Frontal cortex (tissue), 4 donors: Measurements from ENCODE around the gene MAPK11. TPM values are rescaled to one million over a fixed set of nuclear protein-coding genes. Genes with fewer than 3 reads are reported as not detected.

Source experiments
- DNase-seq, 2 donors: peaks; one replicate each; pipeline ENCODE4 v3.0.0; 2012; ENCODE audit warnings: low spot score in 2 of 2
- FAIRE-seq: peaks from 2 replicates; lab custom pipeline; 2012; peaks lifted over from hg19 to GRCh38; lab: Jason Lieb, UNC
- total RNA-seq: library from RNA; depleted of rRNA; stranded (reverse); fragments of >200 nt; gene quantifications from one replicate; pipeline ENCODE4 v1.2.3, GENCODE V29; 2014
- donor health status: control.
- donor health status: control.
- donor health status: control.

MAPK11 gene
- total RNA-seq: 16.3 TPM

DNA sequence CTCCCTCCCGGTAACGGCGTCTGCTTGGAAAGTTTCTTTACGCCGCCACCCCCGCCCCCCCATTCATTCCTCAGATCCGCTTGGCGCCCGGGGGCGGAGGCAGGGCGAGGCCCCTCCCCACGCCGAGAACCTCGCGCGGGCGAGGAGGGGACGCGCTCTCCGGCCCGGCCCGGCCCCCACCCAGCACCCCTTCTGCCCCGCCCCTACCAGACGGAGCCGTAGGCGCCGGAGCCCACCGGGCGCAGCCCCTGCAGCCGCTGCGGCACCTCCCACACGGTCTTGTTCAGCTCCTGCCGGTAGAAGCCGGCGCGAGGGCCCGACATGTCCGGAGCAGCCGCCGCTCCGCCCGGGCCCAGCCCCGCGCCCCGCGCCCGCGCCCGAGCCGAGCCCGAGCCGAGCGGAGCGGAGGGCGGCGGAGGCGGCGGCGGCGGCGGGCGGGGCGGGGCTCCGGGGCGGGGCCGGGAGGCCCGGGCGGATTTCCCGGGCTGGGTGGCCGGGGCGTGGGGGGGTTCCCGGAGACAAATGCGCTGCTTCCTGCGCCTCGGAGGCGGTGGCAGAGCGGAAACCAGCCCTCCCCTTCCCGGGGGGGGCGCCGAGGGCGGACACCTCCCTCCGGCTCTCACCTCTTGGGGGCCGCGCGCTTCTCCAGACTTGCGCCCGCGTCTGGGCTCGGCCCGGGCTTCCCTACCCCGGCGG, at the start of gene MAPK11:
Gene MAPK11, minus strand, starts transcription at position 411 of the 696 bp plus-strand sequence. Its CDS starts 88 bp downstream, at position 323.
- no peak for FAIRE-seq

GRCh38 chr22:50319503-50319951, 49.3 kb upstream of the MAPK11 start:
- DNase-seq: no peak
- no peak for FAIRE-seq

More for the DNA sequence above, at the start of gene MAPK11:
- DNase-seq: peak; percentile 71 to 77

GRCh38 chr22:50318698-50319411, 48.7 kb upstream of the MAPK11 start:
- FAIRE-seq: no peak
- DNase-seq: no peak

- DNase-seq: no peak
- FAIRE-seq: no peak
Measured at GRCh38 chr22:50318356-50318697, 48.1 kb upstream of the MAPK11 start.

DNA sequence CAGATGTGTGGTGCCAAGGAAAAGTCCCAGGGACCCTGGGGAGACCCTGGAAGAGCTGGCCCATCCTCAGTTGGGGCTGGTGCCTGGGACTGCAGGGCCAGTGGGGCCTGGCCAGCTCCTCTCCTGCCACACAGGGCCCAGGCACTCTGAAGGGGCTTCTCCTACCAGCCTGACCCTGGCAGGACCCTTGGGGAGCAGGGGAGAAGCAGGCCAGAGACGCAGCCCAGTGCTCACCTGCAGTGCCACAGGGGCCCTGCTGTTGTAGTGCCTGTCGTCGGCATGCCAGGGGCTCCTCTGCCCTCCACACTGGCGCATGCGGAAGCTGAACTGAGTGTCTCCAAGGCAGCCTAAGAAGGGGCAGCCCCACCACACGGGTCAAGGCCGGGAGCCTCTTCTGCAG, 47.5 kb upstream of the MAPK11 start:
- FAIRE-seq (no peak), DNase-seq (no peak)

GRCh38 chr22:50317178-50317577, 47.0 kb upstream of the MAPK11 start:
- DNase-seq (no peak), FAIRE-seq (no peak)

- FAIRE-seq (no peak), DNase-seq (no peak)
Measured at GRCh38 chr22:50316114-50317065, 46.2 kb upstream of the MAPK11 start.

GRCh38 chr22:50315289-50316113, 45.3 kb upstream of the MAPK11 start:
- FAIRE-seq (no peak), DNase-seq (no peak)

- DNase-seq (no peak), FAIRE-seq (no peak)
Measured at GRCh38 chr22:50314455-50315288, 44.5 kb upstream of the MAPK11 start.

GRCh38 chr22:50314081-50314454, 43.9 kb upstream of the MAPK11 start:
- FAIRE-seq (no peak), DNase-seq (no peak)

- DNase-seq (no peak), FAIRE-seq (no peak)
Measured at GRCh38 chr22:50313600-50313999, 43.4 kb upstream of the MAPK11 start.

GRCh38 chr22:50313021-50313420, 42.8 kb upstream of the MAPK11 start:
- DNase-seq: no peak
- no peak for FAIRE-seq

DNA sequence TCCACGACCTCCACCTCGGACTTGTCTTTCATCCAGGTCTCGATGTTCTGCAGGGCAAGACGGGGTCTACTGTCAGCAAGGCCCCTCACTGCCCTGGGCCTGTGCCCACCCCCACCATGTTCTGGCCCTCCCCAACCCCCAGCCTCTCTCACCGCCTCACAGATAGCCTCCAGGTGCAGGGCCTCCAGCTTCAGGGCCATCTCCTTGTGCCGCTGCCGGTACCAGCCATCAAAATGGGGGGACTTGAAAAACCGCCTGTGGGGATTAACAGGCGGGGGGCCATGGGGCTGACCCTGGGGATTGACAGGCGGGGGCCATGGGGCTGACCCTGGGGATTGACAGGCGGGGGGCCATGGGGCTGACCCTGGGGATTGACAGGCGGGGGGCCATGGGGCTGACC, 42.2 kb upstream of the MAPK11 start:
- FAIRE-seq (no peak), DNase-seq (no peak)

GRCh38 chr22:50311606-50312351, 41.6 kb upstream of the MAPK11 start:
- DNase-seq (no peak), FAIRE-seq (no peak)

DNA sequence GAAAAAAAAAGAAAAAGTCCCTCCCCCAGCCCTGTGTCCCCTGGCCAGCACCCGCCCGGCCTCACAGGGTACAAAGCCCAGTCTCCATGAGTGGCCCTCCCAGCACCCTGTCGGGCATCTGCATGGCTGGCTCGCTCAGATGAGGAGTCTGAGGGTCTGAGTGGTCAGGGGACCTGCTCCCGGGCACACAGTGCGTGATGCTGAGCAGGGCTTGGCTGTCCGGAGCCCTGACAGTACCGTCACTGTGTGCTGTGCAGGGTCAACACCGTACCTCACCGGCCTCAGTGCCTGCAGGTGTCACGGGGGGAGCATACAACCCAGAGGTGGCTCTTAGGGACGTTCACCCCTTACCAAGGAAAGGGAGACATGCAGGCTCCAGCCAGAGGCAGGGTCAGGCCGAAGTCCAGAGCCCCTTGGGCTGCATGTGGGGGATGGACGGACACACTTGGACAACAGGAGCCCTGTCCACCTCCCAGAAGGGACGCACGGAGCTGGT, 40.8 kb upstream of the MAPK11 start:
- FAIRE-seq (no peak), DNase-seq (no peak)

GRCh38 chr22:50310031-50310722, 40.0 kb upstream of the MAPK11 start:
- no peak for FAIRE-seq

DNA sequence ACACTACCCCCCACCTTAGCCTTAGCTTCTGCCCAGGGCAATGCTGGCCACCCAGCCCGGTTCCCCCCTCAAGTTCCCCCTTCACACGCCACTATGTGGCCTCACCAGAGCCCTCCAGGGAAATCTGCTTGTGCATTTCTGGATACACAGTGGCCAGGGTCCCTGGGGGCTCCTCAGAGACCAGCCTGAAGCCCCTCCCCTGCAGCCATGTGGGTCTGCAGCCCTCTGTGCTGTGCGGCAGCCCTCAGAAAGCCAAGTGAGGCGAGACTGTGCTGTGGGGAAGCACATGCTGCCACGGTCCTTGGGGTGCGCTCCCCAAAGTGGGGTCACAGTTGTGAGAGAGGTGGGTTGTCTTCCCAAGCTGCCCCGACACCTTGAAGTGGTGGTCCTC, 39.4 kb upstream of the MAPK11 start:
- DNase-seq: no peak
- no peak for FAIRE-seq

More at GRCh38 chr22:50310031-50310722, 40.0 kb upstream of the MAPK11 start:
- DNase-seq: no peak
